HG02938 (cell line): ENCODE results near the gene THBS2.
"Not testable (repeated sequence)": the region's sequence is repeated elsewhere in the genome, so short reads cannot be mapped to it uniquely, and the experiment has no call there.

ENCODE experiments used
- ATAC-seq: cut with Tn5 transposase; IDR thresholded peaks from one replicate; pipeline ENCODE4 v1.9.1; 2021; ENCODE audit warnings: mild to moderate bottlenecking, moderate library complexity; ENCODE audit not compliant: unreplicated experiment

The THBS2 gene

DNA sequence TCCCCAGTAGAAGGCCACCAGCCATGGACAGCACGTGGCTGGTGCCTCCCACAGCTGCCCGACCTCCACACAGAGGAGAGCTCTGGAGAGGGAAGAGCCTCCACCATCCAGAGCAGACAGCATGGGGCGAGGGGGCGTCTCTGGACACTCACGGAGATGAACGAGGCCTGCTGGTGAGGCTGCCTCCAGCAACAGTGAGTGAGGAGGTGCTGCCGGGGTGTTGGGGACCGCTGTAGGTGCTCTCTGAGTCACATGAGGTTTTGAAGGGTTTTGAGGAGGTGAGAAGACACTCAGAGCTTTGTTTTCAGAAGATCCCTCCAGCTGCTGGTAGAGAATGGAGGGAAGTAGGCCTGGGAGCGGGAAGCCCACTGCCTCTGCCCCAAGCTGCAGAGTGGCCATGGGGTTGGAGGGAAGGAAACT lies 65.6 kb downstream of the THBS2 start:
- no peak for ATAC-seq

DNA sequence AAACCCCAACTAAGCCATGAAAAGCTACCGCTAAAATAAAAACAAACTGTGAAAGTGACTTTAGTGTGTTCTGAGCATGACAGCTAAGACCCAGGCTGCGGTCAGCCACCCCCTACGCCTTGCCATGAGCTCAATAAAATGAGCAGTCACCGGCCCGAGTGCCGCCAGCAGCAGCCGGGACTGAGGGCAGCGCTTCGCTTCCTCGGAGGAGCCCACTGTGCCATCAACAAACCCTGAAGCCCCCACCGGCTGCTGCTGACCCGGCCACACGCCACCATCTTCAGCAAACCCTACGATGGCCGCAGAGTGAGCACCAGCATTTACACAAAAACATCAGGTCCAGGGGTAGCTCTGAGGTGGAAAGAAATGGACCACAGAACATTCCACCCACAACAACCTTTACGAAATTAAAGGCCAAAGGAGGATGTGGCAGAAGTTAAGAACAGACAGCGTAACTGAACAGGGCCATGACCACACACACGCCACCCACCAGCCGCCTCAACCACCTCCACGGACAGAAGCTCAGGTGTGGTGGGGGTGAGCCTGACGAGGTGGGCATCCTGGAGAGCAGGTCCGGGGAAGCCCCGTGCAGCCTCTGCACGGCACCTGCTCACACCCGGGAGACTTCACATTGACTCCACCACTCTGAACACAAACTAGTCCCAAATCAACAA lies 67.0 kb downstream of the THBS2 start:
- ATAC-seq, result no peak

DNA sequence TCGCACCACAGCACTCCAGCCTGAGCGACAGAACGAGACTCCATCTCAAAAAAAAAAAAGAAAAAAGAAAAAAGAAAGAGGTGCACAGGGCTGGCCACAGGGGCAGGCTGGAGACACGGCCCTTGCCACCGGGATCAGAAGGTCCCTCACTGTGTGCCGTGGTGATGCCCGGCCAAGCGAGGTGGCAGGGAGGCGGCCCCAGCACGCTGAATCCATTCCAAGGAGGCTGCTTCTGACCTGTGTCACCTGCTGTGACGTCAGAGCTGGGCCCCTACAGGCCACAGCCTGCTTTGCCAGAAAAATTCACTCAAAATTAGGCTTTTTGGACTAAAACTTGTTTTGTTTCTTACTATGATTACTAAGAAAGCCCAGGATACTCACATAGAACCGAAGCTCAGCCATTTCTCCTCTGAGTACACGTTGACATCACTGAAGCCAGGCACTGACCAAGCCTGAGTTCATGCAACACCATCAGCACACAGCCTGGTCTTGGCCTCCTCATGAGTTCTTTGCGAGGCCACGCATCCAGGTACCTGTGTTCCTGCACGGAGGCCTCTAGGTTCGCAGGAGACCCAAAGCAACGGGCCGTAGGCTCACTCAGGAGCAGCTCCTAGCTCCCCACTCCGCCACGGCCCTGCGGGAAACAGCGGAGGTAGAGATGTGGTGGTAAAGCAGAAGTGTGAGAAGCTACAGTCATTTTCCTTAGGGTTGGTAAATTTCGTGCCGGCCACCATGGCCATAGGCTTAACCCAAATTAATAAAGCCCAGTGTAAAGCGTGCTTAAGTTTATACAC lies 67.8 kb downstream of the THBS2 start:
- no peak for ATAC-seq

DNA sequence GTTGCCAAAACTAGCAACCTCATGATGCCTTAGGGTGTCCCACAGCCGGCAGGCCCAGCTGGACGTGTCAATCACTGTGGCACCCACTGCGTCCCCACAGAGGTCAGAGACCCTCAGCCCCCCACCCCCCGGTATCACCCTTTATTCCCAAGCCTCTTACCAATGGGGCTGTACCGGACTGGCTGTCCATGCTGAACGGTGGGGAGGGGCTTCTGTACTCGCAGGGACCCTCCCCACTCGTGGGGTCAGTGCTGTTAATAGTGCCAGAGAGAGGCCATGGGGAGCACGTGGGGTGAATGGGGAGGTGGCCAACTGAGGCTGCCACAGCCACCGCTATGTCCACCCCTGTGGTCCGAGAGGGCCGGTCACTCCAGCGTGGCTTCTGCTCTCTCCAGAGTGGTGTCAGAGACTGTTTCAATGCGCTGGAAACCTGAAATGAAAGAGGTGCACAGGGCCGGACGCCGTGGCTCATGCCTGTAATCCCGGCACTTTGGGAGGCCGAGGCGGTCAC lies 68.6 kb downstream of the THBS2 start:
- ATAC-seq, result no peak

GRCh38 chr6:169184419-169184818 lies 69.2 kb downstream of the THBS2 start:
- ATAC-seq, result no peak

GRCh38 chr6:169183233-169183632 lies 70.4 kb downstream of the THBS2 start:
- no peak for ATAC-seq

DNA sequence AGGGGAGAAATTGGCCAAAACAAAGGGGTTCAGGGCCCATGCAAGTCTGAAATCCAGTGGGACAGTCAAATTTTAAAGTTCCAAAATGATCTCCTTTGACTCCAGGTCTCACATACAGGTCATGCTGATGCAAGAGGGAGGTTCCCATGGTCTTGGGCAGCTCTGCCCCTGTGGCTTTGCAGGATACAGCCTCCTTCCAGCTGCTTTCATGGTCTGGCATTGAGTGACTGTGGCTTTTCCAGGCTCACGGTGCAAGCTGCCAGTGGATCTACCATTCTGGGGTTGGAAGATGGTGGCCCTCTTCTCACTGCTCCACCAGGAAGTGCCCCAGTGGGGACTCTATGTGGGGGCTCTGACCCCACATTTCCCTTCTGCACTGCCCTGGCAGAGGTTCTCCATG lies 73.8 kb downstream of the THBS2 start:
- not testable (repeated sequence) for ATAC-seq

- no peak for ATAC-seq
These were observed 76.0 kb downstream of the THBS2 start for GRCh38 chr6:169177516-169178166.

DNA sequence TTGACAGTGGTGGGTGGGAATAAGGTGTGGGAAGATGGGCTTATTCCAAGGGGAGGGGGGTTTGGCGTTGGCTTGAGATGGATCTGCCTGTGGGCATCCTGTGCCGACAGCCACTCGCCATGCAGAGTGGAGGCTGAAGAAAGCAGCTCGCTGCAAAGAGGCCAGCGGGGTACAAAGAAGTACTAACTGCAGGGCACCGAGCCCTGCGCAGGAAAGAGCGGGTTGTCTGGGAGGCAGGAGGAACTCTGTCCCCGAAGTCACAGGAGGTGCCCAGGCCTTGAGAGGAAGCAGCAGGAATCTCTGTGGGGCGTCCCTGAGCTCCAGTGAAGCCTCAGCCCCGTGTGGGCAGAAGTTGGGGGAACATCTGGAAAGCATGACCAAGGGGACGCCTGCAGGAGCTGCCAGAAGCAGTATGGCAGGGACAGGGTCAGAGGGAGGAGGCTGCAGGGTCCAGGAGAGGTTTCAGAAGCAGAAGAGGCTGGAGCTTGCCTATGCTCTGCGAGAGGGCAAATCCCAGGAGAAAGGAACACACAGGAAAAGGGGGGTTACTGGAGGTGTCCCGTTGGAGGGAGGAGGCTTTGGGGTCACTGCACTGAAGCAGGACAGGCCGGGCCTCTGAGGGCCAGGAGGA lies 77.2 kb downstream of the THBS2 start:
- no peak for ATAC-seq

- no peak for ATAC-seq
These were observed 78.2 kb downstream of the THBS2 start for GRCh38 chr6:169175360-169175887.

DNA sequence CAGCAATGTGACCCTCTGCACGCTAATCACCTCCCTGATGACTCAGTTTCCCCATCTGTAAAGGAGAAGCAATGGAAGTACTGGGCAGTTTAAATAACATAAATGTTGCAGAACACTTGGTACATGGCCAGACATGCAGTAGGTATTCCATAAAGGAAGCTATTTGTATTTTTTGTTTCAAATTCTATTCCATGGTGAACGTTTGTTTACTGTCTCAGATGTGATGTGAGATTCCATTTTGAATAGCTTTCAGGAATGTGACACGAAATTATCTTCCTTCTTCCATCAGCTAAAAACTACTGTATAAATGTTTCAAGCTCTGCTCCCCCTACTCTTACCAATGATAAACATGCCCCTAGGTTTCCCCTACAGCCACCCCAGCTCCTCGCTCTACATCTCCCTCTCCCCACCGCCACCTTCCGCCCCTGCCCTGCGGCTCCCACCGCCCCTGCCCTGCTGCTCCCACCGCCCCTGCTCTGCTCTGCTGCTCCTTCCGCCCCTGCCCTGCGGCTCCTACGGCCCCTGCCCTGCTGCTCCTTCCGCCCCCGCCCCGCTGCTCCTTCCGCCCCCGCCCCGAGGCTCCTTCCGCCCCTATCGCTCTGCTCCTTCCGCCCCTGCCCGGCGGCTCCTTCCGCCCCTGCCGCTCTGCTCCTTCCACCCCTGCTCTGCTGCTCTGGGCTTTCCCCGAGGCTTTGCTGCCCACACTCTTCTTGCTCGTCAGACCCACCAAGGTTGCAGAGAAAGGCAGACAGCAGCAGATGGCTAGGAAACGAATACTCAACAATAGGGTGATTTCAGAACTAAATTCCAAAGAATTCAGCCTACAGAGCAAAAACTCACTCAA lies 78.9 kb downstream of the THBS2 start:
- ATAC-seq, result no peak

- ATAC-seq, result no peak
These were observed 79.9 kb downstream of the THBS2 start for GRCh38 chr6:169173532-169174268.

DNA sequence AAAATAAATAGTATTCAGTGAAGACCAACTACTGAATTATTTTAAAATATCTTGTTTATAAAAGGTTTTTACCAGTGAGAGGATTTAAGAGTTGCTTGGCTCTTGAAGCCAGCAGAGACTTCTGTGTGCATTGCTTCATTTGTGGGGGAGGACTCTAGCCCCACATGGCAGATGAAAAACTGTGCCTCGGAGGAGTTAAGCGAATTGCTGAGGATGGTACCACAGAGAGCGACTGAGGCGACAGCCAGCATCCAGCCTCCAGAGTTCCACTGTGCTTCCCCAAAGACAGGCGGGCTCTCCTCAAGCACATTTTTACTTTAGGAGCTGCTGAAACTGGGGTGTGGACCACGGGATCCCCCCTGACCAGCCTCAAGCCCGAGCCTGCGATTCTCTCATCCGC lies 80.7 kb downstream of the THBS2 start:
- ATAC-seq, result no peak

DNA sequence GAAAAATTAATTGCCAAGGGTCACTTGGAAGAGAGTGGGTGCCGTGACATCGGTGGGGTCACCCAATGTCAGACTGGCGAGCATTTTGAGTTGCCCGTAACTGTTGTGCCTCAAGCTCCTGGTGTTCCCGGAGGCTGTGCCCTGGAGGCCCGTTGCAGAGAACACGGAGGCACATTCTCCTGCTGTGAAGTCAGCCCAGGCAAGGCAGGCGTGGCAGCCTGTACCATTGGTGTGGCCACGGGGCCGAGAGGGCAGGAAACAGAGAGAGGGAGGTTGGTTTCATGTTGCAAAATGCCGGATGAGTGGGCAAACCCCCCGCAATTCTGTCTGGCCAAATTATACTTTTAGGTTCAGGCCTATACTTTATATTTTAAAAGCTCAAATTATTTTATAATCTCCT lies 81.2 kb downstream of the THBS2 start:
- ATAC-seq, result no peak

DNA sequence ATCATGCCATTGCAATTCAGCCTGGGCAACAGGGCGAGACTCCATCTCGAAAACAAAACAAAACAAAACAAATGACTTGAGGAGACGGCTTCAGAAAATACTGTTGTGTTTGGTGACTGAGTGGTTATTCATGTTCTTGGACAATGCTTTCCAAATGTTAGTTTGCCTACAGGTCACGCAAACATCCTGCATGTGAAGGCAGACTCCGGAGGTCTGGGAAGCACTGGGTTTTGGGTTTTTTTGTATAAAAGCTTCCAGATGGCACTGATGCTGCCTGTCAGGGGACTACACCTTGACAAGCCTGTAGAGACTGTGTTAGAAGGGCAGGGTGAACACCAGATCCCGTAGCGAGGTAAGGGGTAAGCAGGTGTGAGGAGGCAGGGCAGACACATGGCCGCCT lies 81.7 kb downstream of the THBS2 start:
- no peak for ATAC-seq

DNA sequence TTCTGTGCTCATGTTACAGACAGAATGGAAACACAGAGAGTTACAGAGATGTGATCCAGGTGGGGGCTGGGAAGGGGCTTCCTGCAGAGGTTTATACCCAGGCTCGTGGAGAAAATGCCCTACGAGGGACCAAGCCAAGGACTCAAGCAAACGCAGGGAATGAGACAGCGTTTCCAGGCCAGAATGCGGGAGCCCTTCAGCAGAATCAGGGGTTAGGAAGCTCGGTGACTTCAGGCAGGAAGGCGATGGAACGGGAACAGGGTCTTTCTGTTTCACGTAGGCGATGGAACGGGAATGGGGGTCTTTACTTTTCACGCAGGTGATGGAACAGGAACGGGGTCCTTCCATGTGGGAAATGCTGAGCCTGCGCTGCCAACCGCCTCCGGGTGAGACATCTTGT lies 82.6 kb downstream of the THBS2 start:
- ATAC-seq, result no peak

- ATAC-seq, result no peak
These were observed 83.1 kb downstream of the THBS2 start for GRCh38 chr6:169170583-169170955.

GRCh38 chr6:169169941-169170582 lies 83.6 kb downstream of the THBS2 start:
- no peak for ATAC-seq

DNA sequence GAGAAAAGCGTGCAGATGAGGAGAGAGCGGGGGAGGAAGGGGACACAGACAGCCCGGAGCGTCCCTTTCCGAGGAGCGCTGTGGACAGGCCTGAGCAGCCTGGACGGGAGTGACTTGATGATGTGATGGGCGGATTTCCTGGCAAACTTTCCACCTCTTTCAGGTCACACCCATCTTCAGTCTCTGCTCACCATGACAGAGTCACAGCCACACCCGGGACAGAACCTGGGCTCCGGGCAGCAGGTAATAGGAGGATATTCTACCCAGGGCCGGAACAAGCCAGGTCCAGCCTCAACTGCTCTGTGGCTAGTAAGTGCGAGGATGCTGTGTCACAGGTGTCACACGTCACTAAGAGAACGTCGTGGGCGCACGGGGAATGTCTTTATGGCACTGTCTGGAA lies 84.3 kb downstream of the THBS2 start:
- ATAC-seq, result no peak
